ENCODE results near the gene SLC6A8.
"Not testable (repeated sequence)": the region's sequence is repeated elsewhere in the genome, so short reads cannot be mapped to it uniquely, and the experiment has no call there.

The SLC6A8 gene

GRCh38 chrX:153692611-153693156, 5.0 kb downstream of the SLC6A8 start:
- DNase-seq (ENCODE audit: low read depth in 2 of 2): no peak

GRCh38 chrX:153693216-153694086, 5.7 kb downstream of the SLC6A8 start:
- no peak for DNase-seq (ENCODE audit: low read depth in 2 of 2)

- not testable (repeated sequence) for DNase-seq (ENCODE audit: low read depth in 2 of 2)
Measured at GRCh38 chrX:153694256-153694655, 6.5 kb downstream of the SLC6A8 start.

- DNase-seq (ENCODE audit: low read depth in 2 of 2): no peak
Measured at GRCh38 chrX:153694687-153695270, 7.1 kb downstream of the SLC6A8 start.

GRCh38 chrX:153696100-153696499, 8.4 kb downstream of the SLC6A8 start:
- DNase-seq (ENCODE audit: low read depth in 2 of 2): no peak

GRCh38 chrX:153696538-153696937, 8.8 kb downstream of the SLC6A8 start:
- DNase-seq (ENCODE audit: low read depth in 2 of 2): not testable (repeated sequence)

GRCh38 chrX:153696986-153697722, 9.4 kb downstream of the SLC6A8 start:
- not testable (repeated sequence) for DNase-seq (ENCODE audit: low read depth in 2 of 2)

GRCh38 chrX:153697924-153698865, 10.5 kb downstream of the SLC6A8 start:
- DNase-seq (ENCODE audit: low read depth in 2 of 2): no peak

GRCh38 chrX:153699210-153699783, 11.6 kb downstream of the SLC6A8 start:
- not testable (repeated sequence) for DNase-seq (ENCODE audit: low read depth in 2 of 2)

- not testable (repeated sequence) for DNase-seq (ENCODE audit: low read depth in 2 of 2)
Measured at GRCh38 chrX:153699784-153700371, 12.2 kb downstream of the SLC6A8 start.

GRCh38 chrX:153700376-153700945, 12.7 kb downstream of the SLC6A8 start:
- no peak for DNase-seq (ENCODE audit: low read depth in 2 of 2)

GRCh38 chrX:153700967-153701366, 13.2 kb downstream of the SLC6A8 start:
- no peak for DNase-seq (ENCODE audit: low read depth in 2 of 2)

GRCh38 chrX:153701706-153702105, 14.0 kb downstream of the SLC6A8 start:
- DNase-seq (ENCODE audit: low read depth in 2 of 2): no peak

GRCh38 chrX:153702336-153703035, 14.8 kb downstream of the SLC6A8 start:
- DNase-seq (ENCODE audit: low read depth in 2 of 2): no peak

- no peak for DNase-seq (ENCODE audit: low read depth in 2 of 2)
Measured at GRCh38 chrX:153703036-153703370, 15.3 kb downstream of the SLC6A8 start.

GRCh38 chrX:153704021-153704526, 16.3 kb downstream of the SLC6A8 start:
- DNase-seq (ENCODE audit: low read depth in 2 of 2): no peak

- DNase-seq (ENCODE audit: low read depth in 2 of 2): not testable (repeated sequence)
Measured at GRCh38 chrX:153704631-153705402, 17.1 kb downstream of the SLC6A8 start.

GRCh38 chrX:153705403-153706060, 17.8 kb downstream of the SLC6A8 start:
- not testable (repeated sequence) for DNase-seq (ENCODE audit: low read depth in 2 of 2)

Measured in fibroblast of skin of left quadriceps (primary cell).